Epithelial cell of esophagus (primary cell): ENCODE results near the gene ASXL1.
A peak's percentile ranks its signal among the peaks of the same experiment; 100 is the strongest.

Experiments
- DNase-seq: peaks from one replicate; pipeline ENCODE4 v3.0.0; 2010; ENCODE audit warnings: low read depth
- H3K4me3 ChIP-seq: 2 replicates; pipeline ENCODE4 v1.5.1; 2011; ENCODE audit warnings: mild to moderate bottlenecking, low read length, control low read depth
- TF ChIP-seq, protein P1 (sequence below): IDR thresholded peaks from 2 replicates; pipeline ENCODE4 v1.5.1; 2011; ENCODE audit warnings: low read depth, mild to moderate bottlenecking, low read length, control low read depth, inconsistent platforms; ENCODE audit not compliant: insufficient read depth; ENCODE audit errors: missing control alignments

The ASXL1 gene

GRCh38 chr20:32479697-32480171, 121.6 kb downstream of the ASXL1 start:
- no peak for DNase-seq
- TF ChIP-seq, protein P1, sequence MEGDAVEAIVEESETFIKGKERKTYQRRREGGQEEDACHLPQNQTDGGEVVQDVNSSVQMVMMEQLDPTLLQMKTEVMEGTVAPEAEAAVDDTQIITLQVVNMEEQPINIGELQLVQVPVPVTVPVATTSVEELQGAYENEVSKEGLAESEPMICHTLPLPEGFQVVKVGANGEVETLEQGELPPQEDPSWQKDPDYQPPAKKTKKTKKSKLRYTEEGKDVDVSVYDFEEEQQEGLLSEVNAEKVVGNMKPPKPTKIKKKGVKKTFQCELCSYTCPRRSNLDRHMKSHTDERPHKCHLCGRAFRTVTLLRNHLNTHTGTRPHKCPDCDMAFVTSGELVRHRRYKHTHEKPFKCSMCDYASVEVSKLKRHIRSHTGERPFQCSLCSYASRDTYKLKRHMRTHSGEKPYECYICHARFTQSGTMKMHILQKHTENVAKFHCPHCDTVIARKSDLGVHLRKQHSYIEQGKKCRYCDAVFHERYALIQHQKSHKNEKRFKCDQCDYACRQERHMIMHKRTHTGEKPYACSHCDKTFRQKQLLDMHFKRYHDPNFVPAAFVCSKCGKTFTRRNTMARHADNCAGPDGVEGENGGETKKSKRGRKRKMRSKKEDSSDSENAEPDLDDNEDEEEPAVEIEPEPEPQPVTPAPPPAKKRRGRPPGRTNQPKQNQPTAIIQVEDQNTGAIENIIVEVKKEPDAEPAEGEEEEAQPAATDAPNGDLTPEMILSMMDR: no peak
- no peak overlapping the region for H3K4me3 ChIP-seq

GRCh38 chr20:32480371-32481241, 122.5 kb downstream of the ASXL1 start:
- TF ChIP-seq, protein P1: no peak
- no peak overlapping the region for H3K4me3 ChIP-seq
- DNase-seq: no peak

- no peak for DNase-seq
- TF ChIP-seq, protein P1: no peak
- no peak overlapping the region for H3K4me3 ChIP-seq
Observed at GRCh38 chr20:32481311-32482142, 123.4 kb downstream of the ASXL1 start.

DNA sequence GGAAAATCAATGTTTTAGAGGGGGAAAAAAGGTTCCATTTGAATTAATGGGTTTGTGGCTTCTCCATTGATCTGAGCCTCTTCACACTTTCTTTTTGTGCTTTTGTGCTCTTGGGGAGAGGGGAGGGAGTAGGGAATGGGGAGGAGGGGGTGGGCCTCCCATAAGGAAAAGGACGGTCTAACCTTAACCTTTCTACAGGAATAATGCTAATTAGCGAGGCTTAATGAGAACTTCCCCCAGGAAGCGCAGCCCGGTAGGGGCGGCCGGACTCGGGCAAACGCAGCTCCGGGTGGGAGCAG, 124.0 kb downstream of the ASXL1 start:
- H3K4me3 ChIP-seq: peak overlapping the region; percentile 48
- no peak for DNase-seq
- TF ChIP-seq, protein P1: no peak

GRCh38 chr20:32482442-32483261, 124.5 kb downstream of the ASXL1 start:
- peak; percentile 30 for DNase-seq

More at GRCh38 chr20:32482442-32483261, 124.5 kb downstream of the ASXL1 start:
- H3K4me3 ChIP-seq: peak overlapping the region; percentile 48
- TF ChIP-seq, protein P1: no peak
